Trophoblast cell (in vitro differentiated cells and primary cell): ENCODE measurements around the gene SUMF2.
"Not testable (repeated sequence)": the region's sequence is repeated elsewhere in the genome, so short reads cannot be mapped to it uniquely, and the experiment has no call there.

Experiments used
- DNase-seq, 2 donors: peaks; one replicate each; pipeline ENCODE4 v3.0.0-alpha.2; 2016
- H2AFZ ChIP-seq: 2 replicates; pipeline ENCODE4 v1.6.1; 2013; ENCODE audit warnings: low read length, moderate library complexity, mild to moderate bottlenecking; ENCODE audit not compliant: insufficient read depth, poor library complexity
- H2AK5ac ChIP-seq: 2 replicates; pipeline ENCODE4 v1.6.1; 2013; ENCODE audit warnings: mild to moderate bottlenecking, low read length
- H2BK120ac ChIP-seq: 2 replicates; pipeline ENCODE4 v1.6.1; 2013; ENCODE audit warnings: low read length, mild to moderate bottlenecking, moderate library complexity; ENCODE audit not compliant: insufficient read depth, poor library complexity
- H2BK12ac ChIP-seq: 2 replicates; pipeline ENCODE4 v1.6.1; 2013; ENCODE audit warnings: mild to moderate bottlenecking, low read length, moderate library complexity
- H2BK5ac ChIP-seq: 2 replicates; pipeline ENCODE4 v1.6.1; 2013; ENCODE audit warnings: low read length, low read depth, moderate library complexity, mild to moderate bottlenecking; ENCODE audit not compliant: poor library complexity
- H3K14ac ChIP-seq: 2 replicates; pipeline ENCODE4 v1.6.1; 2013; ENCODE audit warnings: mild to moderate bottlenecking, low read length
- H3K18ac ChIP-seq: 2 replicates; pipeline ENCODE4 v1.6.1; 2013; ENCODE audit warnings: mild to moderate bottlenecking, low read length
- H3K23ac ChIP-seq: 2 replicates; pipeline ENCODE4 v1.6.1; 2013; ENCODE audit warnings: low read length
- H3K27ac ChIP-seq: 2 replicates; pipeline ENCODE4 v1.5.1; 2013; ENCODE audit warnings: low read depth, mild to moderate bottlenecking, inconsistent platforms, low read length, moderate library complexity
- H3K27me3 ChIP-seq: 2 replicates; pipeline ENCODE4 v1.6.1; 2013; ENCODE audit warnings: inconsistent platforms, mild to moderate bottlenecking, low read length, moderate library complexity; ENCODE audit not compliant: insufficient read depth
- H3K36me3 ChIP-seq, 2 experiments: 1 replicate in 1 of 2; 2 replicates in 1 of 2; pipeline ENCODE4 v1.6.1; 2013; ENCODE audit warnings: low read length in 2 of 2, mild to moderate bottlenecking in 2 of 2, moderate library complexity in 1 of 2; ENCODE audit not compliant: insufficient read depth in 2 of 2, control insufficient read depth in 1 of 2
- H3K4ac ChIP-seq: 2 replicates; pipeline ENCODE4 v1.6.1; 2013; ENCODE audit warnings: low read depth, mild to moderate bottlenecking, low read length, moderate library complexity
- H3K4me1 ChIP-seq, 2 experiments: 1 replicate in 1 of 2; 2 replicates in 1 of 2; pipeline ENCODE4 v1.6.1; 2013; ENCODE audit warnings: low read length in 2 of 2, mild to moderate bottlenecking in 2 of 2, moderate library complexity in 1 of 2; ENCODE audit not compliant: insufficient read depth in 2 of 2, control insufficient read depth in 1 of 2
- H3K4me2 ChIP-seq: 2 replicates; pipeline ENCODE4 v1.6.1; 2013; ENCODE audit warnings: inconsistent platforms, mild to moderate bottlenecking, low read length, moderate library complexity
- H3K4me3 ChIP-seq: 2 replicates; pipeline ENCODE4 v1.5.1; 2013; ENCODE audit warnings: mild to moderate bottlenecking, low read depth, low read length, inconsistent platforms
- H3K79me1 ChIP-seq: one replicate; pipeline ENCODE4 v1.6.1; 2013; ENCODE audit warnings: low read length
- H3K79me2 ChIP-seq: 2 replicates; pipeline ENCODE4 v1.6.1; 2013; ENCODE audit warnings: low read length, mild to moderate bottlenecking; ENCODE audit not compliant: control insufficient read depth, insufficient read depth, poor library complexity
- H3K9ac ChIP-seq: 2 replicates; pipeline ENCODE4 v1.6.1; 2013; ENCODE audit warnings: mild to moderate bottlenecking, low read length
- H3K9me3 ChIP-seq: 2 replicates; pipeline ENCODE4 v1.6.1; 2013; ENCODE audit warnings: low read depth, mild to moderate bottlenecking, control low read depth, inconsistent platforms, low read length; ENCODE audit not compliant: insufficient read depth
- H4K12ac ChIP-seq: 2 replicates; pipeline ENCODE4 v1.6.1; 2013; ENCODE audit warnings: low read depth, mild to moderate bottlenecking, low read length, moderate library complexity
- H4K8ac ChIP-seq: 2 replicates; pipeline ENCODE4 v1.6.1; 2013; ENCODE audit warnings: low read depth, mild to moderate bottlenecking, low read length, moderate library complexity
- H4K91ac ChIP-seq: one replicate; pipeline ENCODE4 v1.6.1; 2013; ENCODE audit warnings: low read depth, mild to moderate bottlenecking, low read length, moderate library complexity
- WGBS: extraction: QIAGEN DNeasy Blood & Tissue Kit; methylation state at CpG from one replicate; pipeline ENCODE4 v1.1.7; 2013; ENCODE audit warnings: missing lambda C conversion rate; ENCODE audit not compliant: insufficient read length, insufficient coverage; ENCODE audit errors: extremely low coverage; 5-methylcytosine and 5-hydroxymethylcytosine counted together

SUMF2 gene

GRCh38 chr7:56106108-56107073 is 42.3 kb downstream of the SUMF2 start, which contains the start of gene CHCHD2:
Gene CHCHD2 (minus strand): TSS chr7:56106476. CDS start chr7:56106413, 63 bp downstream.
- Histone ChIP-seq H3K79me2 (no peaks in the 10 kb centered on the region), H3K4ac (no peak within 1 kb of the TSS), H3K4me1 (no peaks in the 10 kb centered on the region), H3K4me3 (peak within 1 kb of the TSS; percentile 81), H3K36me3 (peaks cover 5 to 7% of the 10 kb centered on the region in 2 experiments), H2AFZ (no peak within 1 kb of the TSS), H4K91ac (no peak within 1 kb of the TSS), H4K8ac (peak within 1 kb of the TSS; percentile 36), H3K9me3 (peaks cover 3% of the 10 kb centered on the region), H2BK120ac (no peak within 1 kb of the TSS), H3K4me2 (peak within 1 kb of the TSS; percentile 78), H3K27me3 (no peaks in the 10 kb centered on the region), H2BK5ac (no peak within 1 kb of the TSS), H3K27ac (peak within 1 kb of the TSS; percentile 14), H3K14ac (no peak within 1 kb of the TSS), H3K9ac (peak within 1 kb of the TSS; percentile 88), H4K12ac (no peak within 1 kb of the TSS), H2BK12ac (no peak within 1 kb of the TSS), H2AK5ac (no peak within 1 kb of the TSS), H3K18ac (no peak within 1 kb of the TSS), H3K23ac (no peak within 1 kb of the TSS), H3K79me1 (no peaks in the 10 kb centered on the region)
- peak; percentile 99 for DNase-seq
- WGBS = no CpG with 5 or more reads among the region's 57 CpGs

- Histone ChIP-seq H3K79me1 (no peaks in the 10 kb centered on the region), H3K36me3 (peaks cover 2 to 4% of the 10 kb centered on the region in 2 experiments), H4K12ac (no peak overlapping the region), H3K14ac (no peak overlapping the region), H3K9me3 (peaks cover 3% of the 10 kb centered on the region), H2BK120ac (no peak overlapping the region), H3K27me3 (no peaks in the 10 kb centered on the region), H3K23ac (no peak overlapping the region), H3K18ac (no peak overlapping the region), H2BK5ac (no peak overlapping the region), H2BK12ac (no peak overlapping the region), H3K27ac (no peak overlapping the region), H2AFZ (no peak overlapping the region), H4K91ac (no peak overlapping the region), H3K4me2 (no peak overlapping the region), H4K8ac (no peak overlapping the region), H3K4me1 (no peaks in the 10 kb centered on the region), H3K4ac (no peak overlapping the region), H2AK5ac (no peak overlapping the region), H3K9ac (no peak overlapping the region), H3K4me3 (no peak overlapping the region), H3K79me2 (no peaks in the 10 kb centered on the region)
- no peak for DNase-seq
- WGBS = no CpG with 5 or more reads among the region's 1 CpG
Measured at GRCh38 chr7:56107954-56108258, 43.8 kb downstream of the SUMF2 start.

- no peak overlapping the region for H4K12ac ChIP-seq
- no peaks in the 10 kb centered on the region for H3K79me2 ChIP-seq
- no peak overlapping the region for H4K91ac ChIP-seq
- no peak overlapping the region for H3K14ac ChIP-seq
- no peak overlapping the region for H2BK120ac ChIP-seq
- no peaks in the 10 kb centered on the region for H3K79me1 ChIP-seq
- H3K4me2 ChIP-seq = no peak overlapping the region
- H3K27ac ChIP-seq = no peak overlapping the region
- H3K27me3 ChIP-seq = no peaks in the 10 kb centered on the region
- no peak overlapping the region for H2AFZ ChIP-seq
- no peak overlapping the region for H2AK5ac ChIP-seq
- H3K4ac ChIP-seq = no peak overlapping the region
- no peak overlapping the region for H3K18ac ChIP-seq
- H3K36me3 ChIP-seq = no peaks in the 10 kb centered on the region
- no peak overlapping the region for H3K23ac ChIP-seq
- no peak for DNase-seq
- H2BK5ac ChIP-seq = no peak overlapping the region
- no peak overlapping the region for H3K9ac ChIP-seq
- WGBS = no CpG with 5 or more reads among the region's 1 CpG
- H3K4me1 ChIP-seq = no peaks in the 10 kb centered on the region
- no peak overlapping the region for H2BK12ac ChIP-seq
- no peak overlapping the region for H4K8ac ChIP-seq
- H3K9me3 ChIP-seq = peaks cover 5% of the 10 kb centered on the region
- no peak overlapping the region for H3K4me3 ChIP-seq
Measured at GRCh38 chr7:56110611-56111010, 46.5 kb downstream of the SUMF2 start.

- not testable (repeated sequence) for DNase-seq, H2BK12ac ChIP-seq, H3K27me3 ChIP-seq, H2BK5ac ChIP-seq, H4K8ac ChIP-seq, H3K14ac ChIP-seq, H3K23ac ChIP-seq, H3K4ac ChIP-seq, H3K4me2 ChIP-seq, H2AFZ ChIP-seq, H2BK120ac ChIP-seq, H3K4me3 ChIP-seq, H2AK5ac ChIP-seq, H3K36me3 ChIP-seq, H4K12ac ChIP-seq, H4K91ac ChIP-seq, H3K9ac ChIP-seq, H3K79me1 ChIP-seq, H3K79me2 ChIP-seq, H3K18ac ChIP-seq, H3K27ac ChIP-seq, H3K4me1 ChIP-seq
- H3K9me3 ChIP-seq = peaks cover 15% of the 10 kb centered on the region
- no CpG with 5 or more reads among the region's 3 CpGs for WGBS
Measured at GRCh38 chr7:56112244-56112643, 48.2 kb downstream of the SUMF2 start.
